ENCODE results near the gene LSM6.

Gene LSM6

DNA sequence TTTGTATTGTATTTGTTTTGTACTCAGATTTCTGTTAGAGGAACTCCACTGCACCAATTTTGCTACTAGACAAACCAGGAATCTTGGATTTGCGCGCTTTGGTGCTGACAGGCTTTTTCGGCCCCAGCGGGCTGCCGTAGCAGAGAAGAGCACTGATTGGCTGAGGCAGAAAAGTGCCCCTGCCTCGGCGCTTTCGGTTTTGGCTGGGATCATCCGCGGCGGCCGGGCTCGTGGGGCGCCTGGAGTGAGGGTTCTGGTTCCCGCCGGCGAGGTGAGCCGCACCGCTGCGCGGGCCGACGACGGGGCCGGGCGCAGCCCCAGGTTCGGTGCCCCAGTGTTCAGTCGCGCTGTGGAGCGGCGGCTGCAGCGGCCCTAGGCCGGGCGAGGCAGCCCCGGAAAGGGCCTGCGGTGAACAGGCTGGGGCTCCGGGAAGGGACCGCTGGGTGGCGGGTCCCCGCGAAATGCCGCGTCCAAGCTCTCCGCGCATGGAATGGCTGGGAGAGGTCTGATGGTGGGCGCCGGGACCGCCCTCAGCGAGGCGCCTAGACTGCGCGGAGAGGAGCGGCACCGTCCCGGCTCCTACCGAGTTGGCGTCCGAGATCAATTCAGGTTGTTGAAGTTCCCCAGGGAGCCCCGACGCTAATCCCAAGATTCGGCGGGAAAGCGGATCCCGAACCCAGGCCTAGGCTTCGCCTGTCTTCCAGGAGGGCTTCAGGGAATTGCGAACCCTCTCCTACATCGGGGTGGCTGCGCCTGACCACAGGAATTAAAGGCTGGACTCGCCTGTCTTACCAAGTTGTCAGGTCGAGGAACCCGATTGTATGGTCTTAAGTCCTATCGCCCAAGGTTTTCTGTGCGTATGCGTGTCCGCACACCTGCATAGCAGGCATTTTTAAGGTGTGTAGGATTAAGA is at the start of gene LSM6:
Gene LSM6 (plus strand): TSS at position 178 of the 913 bp plus-strand sequence. CDS start 7,204 bp downstream, outside the sequence.
- peak; percentile 87 for DNase-seq

DNA sequence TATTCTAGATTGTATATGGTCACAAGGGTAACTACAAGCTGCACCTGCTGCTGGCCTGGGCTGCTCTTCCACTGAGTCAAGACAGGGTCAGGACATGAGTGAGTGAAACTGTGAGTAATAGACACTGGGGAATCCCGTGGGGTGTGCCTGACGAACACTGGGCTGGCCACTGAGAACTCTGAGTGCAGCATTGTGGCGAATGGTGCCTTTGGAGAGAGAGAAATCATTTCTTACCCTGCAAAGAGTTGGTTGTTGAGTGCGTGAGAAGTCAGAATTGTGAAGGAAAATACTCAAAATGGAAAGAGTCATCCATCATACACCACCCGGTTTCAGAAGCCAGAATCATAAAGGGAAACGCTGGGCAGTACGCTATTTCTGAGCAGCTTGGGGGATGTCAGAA is 43.1 kb upstream of the LSM6 start:
- DNase-seq, result no peak

DNA sequence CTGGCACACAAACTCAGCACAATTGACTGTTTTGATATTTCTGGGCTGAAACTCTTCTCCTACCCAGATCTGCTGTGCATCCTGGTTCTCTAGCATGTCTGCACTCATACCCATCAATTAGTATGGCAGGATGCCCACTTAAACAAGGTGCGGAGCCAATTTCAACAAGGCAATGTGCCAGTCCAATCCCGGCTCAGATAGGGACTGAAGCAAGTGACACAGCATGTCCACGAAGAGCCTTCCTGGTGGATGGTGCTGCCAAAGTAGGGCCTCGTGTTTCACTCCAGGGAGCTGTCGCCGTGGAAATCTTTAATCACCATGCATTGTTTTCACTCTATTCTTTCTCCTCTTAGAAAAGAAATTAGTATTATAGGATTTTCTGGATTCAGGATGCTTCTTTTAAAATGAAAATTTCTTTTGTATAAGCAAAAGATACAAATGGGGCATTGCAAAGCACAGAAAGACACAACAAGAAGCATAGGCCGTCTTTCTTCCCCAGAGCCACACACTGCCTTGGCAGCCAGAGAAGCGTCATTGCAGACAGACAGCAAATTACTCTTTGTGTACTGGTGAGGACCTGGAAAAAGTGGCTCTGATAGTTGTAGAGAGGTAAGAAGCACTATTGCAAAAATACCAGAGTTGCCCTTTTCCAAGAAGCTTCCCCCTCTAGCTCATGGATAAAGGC is 40.6 kb upstream of the LSM6 start:
- DNase-seq, result peak; percentile 96

DNA sequence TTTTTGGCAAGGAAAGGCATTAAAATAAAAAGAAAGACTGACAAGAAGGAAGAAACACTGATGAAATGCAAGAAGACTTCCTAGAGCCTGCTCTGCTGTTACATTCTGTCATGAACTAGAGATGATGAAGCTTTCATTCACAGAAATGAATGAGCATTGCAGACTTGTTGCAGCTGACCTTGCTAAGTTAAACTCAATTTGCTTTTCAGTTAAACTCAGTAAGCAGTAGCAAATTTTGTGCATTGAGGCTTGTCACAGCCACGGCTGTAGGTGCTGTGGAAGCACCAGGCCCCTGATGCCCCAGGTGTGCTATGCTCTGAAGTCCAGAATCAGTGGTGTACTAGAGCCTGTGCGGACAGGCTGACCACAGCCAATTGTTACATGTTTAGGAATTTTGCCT is 39.6 kb upstream of the LSM6 start:
- no peak for DNase-seq

DNA sequence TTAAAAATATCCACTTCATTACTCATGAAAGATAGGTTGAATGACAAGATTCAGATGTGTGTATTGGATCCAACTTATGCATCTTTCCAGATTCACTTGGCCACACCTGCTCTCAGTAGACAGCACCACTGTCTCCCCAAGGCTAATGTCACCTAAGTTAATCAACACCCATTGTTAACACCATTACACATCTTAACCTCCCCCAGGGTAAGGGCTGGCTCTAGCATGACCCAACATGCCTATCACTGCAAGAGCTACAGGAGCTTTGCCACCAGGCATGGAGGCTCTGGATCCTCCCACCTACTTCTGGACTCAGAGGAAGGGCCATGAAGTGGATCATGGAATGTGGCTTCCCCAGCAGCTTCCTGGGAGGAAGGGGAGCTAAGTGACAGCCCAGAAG is 32.8 kb upstream of the LSM6 start:
- DNase-seq, result peak; percentile 46

DNA sequence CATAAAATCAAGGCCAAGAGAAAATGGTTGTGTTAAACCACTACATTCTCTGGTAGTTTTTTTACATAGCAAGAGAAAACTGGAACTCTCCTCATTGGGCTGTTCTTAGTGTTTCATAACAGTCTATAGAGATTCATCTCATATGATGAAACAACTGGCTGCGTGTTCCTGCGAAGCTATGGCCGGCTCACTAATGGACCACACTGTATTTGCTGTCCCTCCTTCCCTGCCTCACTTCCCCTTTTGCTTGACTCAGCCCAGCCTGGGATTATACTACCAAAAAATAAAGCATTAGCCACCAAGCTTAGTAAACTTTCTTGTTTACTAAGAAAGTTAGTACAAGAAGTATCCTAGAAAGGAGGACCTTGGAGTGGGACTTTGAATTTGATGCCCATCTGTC is 31.6 kb upstream of the LSM6 start:
- DNase-seq, result no peak

DNA sequence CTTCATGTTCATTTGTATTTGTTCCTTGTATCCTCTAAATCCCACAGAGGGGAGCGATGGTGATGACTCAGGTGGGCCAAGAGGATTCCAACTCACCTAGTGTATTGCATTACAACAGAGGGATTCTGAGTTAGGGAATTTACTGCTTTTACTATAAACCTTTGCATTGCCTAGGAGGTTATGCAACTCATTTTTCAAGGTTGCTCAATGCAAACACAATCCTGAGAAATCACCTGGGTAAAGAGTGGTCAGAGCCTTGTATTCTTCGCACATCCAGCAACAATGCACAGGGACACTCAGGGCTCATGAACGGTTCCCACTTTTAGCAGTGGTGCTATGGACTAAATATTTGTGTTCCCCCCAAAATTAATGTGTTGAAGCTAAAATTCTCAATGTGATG is 28.6 kb upstream of the LSM6 start:
- DNase-seq, result no peak

DNA sequence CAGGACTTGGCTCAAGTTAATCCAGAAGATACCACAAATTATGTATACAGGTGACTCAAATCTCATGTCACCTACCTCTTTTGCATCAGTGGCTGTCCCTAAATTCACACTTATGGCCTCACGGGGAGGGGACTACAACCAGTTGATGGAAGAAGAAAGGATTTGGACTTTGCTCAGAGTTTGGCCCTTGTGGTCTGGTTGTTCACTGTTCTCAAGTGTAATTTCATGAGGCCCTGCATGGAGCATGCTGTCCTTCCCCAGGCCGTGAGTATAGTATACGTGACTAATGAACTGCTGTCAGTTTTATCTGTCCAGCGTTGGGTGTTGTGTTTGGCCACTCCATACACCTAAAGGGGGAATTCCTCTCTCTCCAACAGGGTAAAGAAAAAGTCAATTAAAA is 27.5 kb upstream of the LSM6 start:
- no peak for DNase-seq

DNA sequence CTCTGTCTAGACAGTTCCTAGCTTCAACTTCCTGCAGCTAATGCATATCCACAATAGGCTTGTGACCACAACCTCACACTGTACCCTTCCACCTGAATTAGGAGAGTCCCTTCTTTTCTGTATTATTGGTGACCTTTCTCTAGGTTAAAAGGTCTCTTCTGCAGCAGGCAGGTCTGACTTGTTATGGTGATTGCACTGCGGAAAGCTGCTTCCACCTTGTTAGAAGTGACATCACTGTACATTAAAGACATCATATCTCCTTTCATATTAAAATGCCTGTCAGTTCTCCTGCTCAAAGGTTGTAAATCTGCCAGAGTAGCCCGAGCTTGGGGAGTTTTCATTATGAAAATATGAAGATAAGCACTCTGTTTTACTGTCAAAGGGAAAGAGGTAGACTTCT is 21.5 kb upstream of the LSM6 start:
- DNase-seq, result no peak

DNA sequence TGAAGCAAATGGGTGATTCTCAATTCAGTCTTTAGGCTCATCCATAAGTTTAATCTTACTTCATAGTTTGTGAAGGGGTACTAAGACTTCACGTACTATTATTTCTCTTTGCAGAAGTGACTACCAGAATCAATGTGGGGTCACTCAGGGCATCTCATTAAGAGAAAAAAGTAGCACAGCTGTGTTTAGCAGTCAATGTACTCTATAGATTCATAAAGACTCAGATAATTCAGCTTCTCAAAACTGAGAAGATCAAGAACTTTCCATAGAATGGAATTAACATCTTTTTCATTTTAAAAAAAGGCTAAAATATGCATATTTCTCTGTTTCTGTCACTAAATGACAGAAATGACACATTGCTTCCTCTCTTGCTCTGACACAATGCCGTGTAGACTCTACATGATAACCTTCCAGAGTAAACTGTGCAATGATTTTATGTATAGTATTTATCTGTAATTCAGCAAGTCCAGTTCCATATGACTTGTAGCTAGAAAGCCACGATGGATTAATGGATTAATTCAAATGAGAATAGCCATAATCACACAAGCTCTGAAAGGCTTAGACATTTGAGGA is 20.3 kb upstream of the LSM6 start:
- DNase-seq, result no peak

DNA sequence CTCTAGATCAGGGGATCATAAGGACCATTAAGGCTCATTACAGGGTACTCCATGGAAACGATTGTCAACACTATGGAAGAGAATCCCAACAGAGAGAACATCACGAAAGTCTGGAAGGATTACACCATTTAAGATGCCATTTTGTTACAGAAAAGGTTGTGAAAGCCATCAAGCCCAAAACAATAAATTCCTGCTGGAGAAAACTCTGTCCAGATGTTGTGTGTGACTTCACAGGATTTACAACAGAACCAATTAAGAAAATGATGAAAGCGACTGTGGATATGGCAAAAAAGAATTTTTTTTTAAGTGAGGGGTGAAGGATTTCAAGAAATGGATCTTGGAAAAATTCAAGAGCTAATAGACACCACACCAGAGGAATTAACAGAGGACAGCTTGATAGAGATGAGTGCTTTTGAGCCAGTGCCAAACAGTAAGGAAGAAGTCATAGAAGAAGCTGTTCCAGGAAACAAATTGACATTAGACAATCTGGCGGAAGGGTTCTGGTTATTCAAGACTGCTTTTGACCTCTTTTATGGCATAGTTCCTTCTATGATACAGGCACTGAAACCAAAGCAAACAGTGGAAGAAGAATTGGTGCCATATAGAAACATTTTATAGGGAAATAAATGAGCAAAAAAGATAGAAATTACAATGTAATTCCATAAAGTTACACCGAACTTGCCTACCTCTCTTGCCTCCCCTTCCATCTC is 17.3 kb upstream of the LSM6 start:
- no peak for DNase-seq

DNA sequence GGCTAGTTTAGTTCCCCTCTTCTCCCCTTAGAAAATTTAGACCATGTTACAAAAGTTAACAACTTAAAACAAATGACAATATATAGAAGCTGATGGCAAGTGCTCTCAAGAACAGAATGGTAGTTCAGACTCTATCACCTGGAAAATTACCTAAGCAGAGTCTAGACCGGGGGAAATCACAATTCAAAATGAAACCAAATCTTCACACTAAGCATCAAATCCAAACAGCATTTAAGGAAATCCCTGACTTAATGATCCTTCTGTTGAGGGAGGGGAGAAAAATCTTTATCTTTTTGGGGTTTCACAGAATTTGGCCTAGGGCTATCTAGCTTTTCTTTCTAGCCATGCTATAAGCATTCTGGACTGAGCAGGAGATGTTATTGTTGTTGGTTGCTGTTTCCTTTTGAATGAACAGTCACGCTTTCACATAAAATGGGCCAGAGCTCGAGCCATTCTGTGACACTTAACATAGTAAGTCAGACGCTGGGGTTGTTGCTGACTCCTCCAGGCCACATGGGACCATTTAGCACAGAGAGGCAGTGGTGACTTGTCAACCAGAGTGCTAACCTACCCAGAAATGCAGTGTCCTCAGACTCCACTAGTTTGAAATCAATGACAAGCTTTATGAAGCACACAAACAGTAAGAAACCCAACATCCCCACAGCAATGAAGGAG is 16.0 kb upstream of the LSM6 start:
- DNase-seq, result no peak

DNA sequence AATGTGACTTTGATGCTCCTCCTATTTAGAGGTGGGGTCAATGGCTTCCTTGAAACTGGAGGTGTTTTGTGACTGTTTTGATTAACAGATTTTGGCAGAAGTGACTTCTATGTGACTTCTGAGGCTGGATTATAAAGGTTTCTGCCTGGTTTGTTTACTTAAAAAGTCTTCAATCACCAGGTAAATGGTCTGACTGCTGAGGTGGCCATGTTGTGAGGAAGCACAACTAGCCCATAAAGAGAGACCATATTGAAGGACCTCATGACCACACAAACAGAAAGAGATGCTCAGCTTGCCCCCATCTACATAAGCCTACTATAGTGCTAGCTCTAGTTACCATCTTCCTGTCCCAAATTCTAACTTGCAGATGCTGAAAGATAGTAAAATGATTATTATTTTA is 14.3 kb upstream of the LSM6 start:
- no peak for DNase-seq

DNA sequence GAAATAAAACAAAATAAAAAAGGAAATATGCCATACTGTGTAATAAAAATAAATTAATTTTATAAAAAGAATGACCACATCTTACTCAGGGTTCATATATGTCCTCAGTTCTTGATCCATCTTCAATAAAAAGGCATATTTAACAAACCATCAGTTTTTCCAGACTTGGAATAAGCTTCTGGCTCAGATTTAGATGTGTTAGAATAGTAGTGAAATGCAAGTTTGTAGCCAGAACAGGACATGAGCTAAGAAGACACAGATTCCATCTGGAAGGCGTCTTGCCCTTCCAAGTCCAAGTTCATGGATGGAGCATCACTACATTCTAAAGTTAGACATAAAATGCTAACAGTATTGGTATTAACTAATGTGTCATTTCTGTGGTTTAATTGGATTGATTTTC is 10.3 kb upstream of the LSM6 start:
- no peak for DNase-seq

DNA sequence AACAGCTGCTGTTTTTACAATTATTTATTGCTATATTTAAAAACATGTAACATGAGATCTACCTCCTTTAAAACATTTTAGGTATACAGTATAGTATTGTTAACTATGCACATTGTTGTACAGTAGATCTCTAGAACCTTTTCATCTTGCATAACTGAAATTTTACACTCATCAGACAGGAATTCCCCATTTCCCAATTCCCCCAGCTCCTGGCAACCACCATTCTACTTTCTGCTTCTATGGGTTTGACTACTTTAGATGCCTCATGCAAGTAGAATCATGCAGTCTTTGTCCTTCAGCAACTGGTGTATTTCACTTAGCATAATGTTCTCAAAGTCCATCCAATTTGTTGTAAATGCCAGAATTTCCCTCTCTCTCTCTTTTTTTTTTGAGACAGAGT is 9.7 kb upstream of the LSM6 start:
- no peak for DNase-seq

DNA sequence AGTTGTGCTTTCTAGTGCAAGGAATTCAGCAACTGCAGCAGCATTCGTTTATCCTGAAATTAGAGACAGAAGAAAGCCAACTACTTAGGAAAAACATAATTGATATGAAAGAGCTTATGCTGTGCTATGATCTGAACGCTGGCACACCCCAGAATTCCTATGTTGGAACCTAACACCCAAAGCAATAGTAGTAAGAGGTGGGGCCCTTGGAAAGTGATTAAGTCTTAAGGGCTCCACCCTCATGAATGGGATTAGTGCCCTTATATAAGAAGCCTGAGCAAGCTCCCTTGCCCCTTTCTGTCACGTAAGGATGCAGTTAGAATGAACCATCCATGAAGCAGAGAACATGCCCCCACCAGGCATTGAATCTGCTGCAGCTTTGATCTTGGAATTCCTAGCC is 5.4 kb upstream of the LSM6 start:
- DNase-seq, result no peak

DNA sequence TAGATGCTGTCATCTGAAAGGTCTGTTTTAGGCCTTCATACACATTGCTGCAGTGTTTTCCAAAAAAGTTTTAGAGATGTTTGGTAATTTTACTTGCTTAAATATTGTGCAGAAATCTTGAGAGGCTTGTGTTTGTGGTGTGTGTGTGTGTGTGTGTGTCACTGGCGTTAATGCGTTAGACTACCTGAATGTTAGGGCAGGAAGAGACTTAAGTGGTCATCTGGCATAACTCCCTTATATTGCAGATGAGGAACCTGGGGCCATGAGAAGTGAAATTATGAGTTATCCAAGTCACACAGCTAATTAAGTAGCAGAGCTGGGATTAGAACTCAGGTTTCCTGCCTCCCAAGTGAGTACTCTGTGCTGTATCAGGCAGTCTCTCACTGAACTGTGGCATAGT is 1.4 kb downstream of the LSM6 start:
- DNase-seq, result peak; percentile 9

DNA sequence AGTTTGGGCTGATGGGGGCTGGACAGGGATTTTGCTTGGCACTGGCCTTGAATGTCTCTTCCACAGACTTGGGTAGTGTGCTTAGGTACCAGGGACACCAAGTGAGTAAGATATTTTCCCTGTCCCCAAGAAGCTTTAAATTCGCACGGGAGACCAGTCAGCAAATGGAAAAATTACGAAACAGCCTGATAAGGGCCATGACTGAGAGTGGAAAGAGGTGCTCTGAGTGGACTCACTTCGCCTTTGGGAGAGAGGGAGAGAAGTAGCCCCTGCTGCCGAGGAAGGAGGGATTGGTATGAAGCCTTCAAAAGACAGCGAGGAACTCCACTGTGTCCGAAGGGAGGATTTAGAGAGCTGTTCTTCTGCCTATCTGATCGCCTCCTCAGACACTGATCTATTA is 2.6 kb downstream of the LSM6 start:
- no peak for DNase-seq

DNA sequence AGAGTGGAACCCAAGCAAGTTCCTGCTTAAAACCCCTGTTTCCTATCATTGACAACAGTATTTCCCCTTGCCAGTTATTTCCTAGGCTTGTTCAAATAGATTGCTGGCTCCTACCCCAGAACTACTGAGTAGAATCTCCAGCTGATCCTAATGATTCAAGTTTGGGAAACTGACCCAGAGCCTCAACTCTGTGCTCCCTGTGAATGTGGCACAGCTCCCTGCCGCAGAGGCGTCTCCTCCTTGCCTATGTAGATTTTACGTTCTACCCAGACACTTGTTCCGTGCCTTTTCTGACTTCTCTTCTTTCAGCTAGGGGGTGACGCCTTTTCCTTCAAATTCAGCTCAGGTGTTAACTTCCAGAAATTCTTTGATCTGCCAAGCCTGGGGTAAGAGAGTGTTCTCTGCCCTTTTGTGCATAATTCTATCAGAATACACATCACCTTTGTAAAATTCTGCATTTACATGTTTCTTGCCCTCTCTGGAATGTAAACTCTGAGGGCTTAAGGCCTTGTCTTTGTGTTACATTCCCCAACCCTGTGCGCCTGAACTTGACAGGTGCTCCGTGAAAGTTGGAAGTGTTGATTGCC is 4.4 kb downstream of the LSM6 start:
- DNase-seq, result peak; percentile 5

DNA sequence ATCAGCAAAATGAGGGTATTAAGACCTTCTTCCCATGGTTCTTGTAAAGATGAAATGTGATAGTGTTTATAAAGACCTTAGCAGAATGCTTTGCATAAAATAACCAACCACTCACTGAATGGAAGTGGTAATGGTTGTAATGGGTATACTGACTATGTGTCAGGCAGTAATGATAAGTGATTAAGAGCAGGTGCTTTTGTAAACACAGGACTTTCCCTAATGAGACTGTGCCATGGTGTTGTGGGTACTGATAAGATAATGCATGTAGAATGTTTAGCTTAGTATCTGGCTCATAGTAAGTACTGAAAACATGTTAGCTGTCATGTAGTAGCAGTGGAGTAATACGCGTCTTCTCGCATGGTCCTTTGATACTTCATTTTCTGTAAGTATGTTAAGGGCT is 6.9 kb downstream of the LSM6 start:
- no peak for DNase-seq

DNA sequence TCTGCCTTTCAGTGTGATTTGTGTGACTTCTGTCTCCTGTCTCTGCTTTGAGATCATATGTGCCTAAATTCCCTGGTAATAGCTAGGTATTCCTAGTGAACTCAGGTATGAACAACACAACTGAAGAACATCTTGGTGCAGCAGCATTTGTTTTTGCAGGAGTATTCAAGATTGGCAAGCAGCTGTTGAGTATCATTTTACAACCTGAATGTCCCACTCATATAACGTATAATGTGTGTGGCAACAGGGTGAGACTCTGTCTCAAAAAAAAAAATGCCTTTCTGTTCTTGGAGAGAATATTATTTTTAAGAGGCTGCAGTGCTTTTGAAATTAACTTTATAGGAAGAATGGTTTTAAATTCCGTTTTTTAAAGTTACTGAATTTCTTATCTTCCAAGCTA is 7.7 kb downstream of the LSM6 start:
- no peak for DNase-seq

DNA sequence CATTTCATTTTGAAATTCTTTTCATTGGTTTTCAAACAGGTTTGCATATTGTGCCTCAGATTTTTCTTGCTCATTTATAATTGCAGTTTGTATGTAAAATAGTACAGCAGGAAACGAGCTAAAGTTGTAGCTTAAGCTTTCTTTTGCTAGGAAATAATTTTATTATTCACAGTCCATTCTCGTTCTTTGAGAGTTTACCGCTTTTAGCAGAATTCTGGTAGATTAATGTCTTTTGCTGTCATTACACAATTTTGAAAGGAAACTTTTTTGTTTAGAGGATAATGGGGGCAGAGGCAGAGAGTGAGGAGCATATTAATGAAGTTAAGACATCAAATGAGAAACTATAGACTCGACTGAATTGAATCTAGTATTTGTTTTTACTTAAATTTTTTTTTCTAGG is 10.5 kb downstream of the LSM6 start:
- DNase-seq, result no peak

DNA sequence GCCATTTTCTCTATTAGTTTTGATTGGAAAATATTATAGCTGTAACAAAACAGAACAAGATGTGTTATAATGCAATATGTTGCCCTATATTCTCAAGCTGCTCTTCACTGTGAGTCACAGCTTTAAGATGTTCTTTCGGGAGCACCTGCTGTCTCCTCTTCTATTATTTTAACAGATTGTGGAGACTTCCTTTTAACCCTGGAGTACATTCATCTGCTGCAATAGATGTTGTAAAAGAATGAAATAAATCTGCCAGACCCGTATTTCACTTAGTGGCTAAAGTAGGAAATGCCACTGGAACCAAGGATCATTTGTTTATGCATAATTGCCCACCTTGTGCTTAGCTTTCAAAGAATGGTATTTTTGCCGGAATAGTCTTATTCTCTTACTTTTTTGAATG is 11.1 kb downstream of the LSM6 start:
- no peak for DNase-seq

Data from NCI-H69 (cell line).